H1 (cell line): ENCODE data around the gene TRIM38. TPM values are rescaled to one million over a fixed set of nuclear protein-coding genes. Genes with fewer than 3 reads are reported as not detected.

Source experiments
- CBX5 ChIP-seq: fragments of 300-800, 300-1000 bp; sonication (generic); IDR thresholded peaks from 2 replicates; pipeline ENCODE4 v1.7.1; 2016; ENCODE audit warnings: antibody characterized with exemption, low read length, low read depth
- CHD2 ChIP-seq: IDR thresholded peaks from 2 replicates; pipeline ENCODE4 v1.6.1; 2012; ENCODE audit warnings: low read length, improper control_type of control experiment
- CHD7 ChIP-seq: fragments of 300-600 bp; sonication (generic); IDR thresholded peaks from 2 replicates; pipeline ENCODE4 v1.7.1; 2012; ENCODE audit warnings: low read length, moderate library complexity, mild to moderate bottlenecking, inconsistent platforms; ENCODE audit not compliant: insufficient replicate concordance
- CREB1 ChIP-seq: IDR thresholded peaks from 2 replicates; pipeline ENCODE4 v1.6.1; 2012; ENCODE audit warnings: inconsistent platforms
- CTBP2 ChIP-seq: IDR thresholded peaks from 2 replicates; pipeline ENCODE4 v1.7.0; 2011; ENCODE audit warnings: borderline replicate concordance, mild to moderate bottlenecking, moderate library complexity, mixed read lengths, low read length; ENCODE audit not compliant: insufficient read depth, insufficient read length
- HDAC2 ChIP-seq, 2 experiments: fragments of 300-600 bp in 1 of 2; sonication (generic) in 1 of 2; IDR thresholded peaks; 2 replicates each; pipeline ENCODE4 v1.6.1; 2011 to 2012; ENCODE audit warnings: low read depth in 2 of 2, low read length in 2 of 2, mild to moderate bottlenecking in 2 of 2, moderate library complexity in 2 of 2, borderline replicate concordance in 1 of 2, inconsistent platforms in 1 of 2
- JUN ChIP-seq: IDR thresholded peaks from 2 replicates; pipeline ENCODE4 v1.6.1; 2011; ENCODE audit warnings: low read depth, mild to moderate bottlenecking, improper control_type of control experiment, low read length
- KDM5A ChIP-seq: fragments of 200-600 bp; IDR thresholded peaks from 2 replicates; pipeline ENCODE4 v1.7.1; 2012; ENCODE audit warnings: mild to moderate bottlenecking, low read length, inconsistent platforms, mixed read lengths
- SRF ChIP-seq: IDR thresholded peaks from 2 replicates; pipeline ENCODE4 v1.6.1; 2011; ENCODE audit warnings: mild to moderate bottlenecking, low read depth, low read length, moderate library complexity
- TCF12 ChIP-seq: IDR thresholded peaks from 2 replicates; pipeline ENCODE4 v1.6.1; 2011; ENCODE audit warnings: low read depth, mild to moderate bottlenecking, low read length
- TEAD4 ChIP-seq: IDR thresholded peaks from 2 replicates; pipeline ENCODE4 v1.6.1; 2012; ENCODE audit warnings: low read depth, low read length, inconsistent platforms, mixed read lengths
- YY1 ChIP-seq: IDR thresholded peaks from 2 replicates; pipeline ENCODE4 v1.6.1; 2011; ENCODE audit warnings: low read depth, mild to moderate bottlenecking, low read length
- polyA plus RNA-seq, 7 experiments: library from polyadenylated mRNA; depleted of rRNA in 3 of 7; stranded (reverse) in 5 of 7; unstranded in 2 of 7; fragments of >200 nt in 5 of 7; fragments of 200-250 nt in 2 of 7; gene quantifications; 1 replicate in 5 of 7; 2 replicates in 1 of 7; 4 replicates in 1 of 7; pipeline versions ENCODE4 v1.2.1 to v1.2.3, GENCODE V29; 2011 to 2013; ENCODE audit warnings: missing spikeins in 2 of 7, mixed read lengths in 2 of 7
- total RNA-seq: library from RNA; stranded (reverse); fragmentation: NEBNext Ultra II Directional; extraction: Animal tissue kit (Norgen Biotek cat#: 25700); gene quantifications from 2 replicates; pipeline ENCODE4 v1.2.1, GENCODE V29; 2021

TRIM38 gene
- total and polyA plus RNA-seq, 2 of the 8 experiments (the other 6 are each of a cell fraction or from before 2014, with no cell fraction given), result 0.43 to 0.56 TPM

GRCh38 chr6:26021001-26021349, 58.4 kb downstream of the TRIM38 start (continued):
- no peak for TF ChIP-seq CHD7
- TF ChIP-seq CHD2, result no peak
- no peak for TF ChIP-seq KDM5A
- no peak for TF ChIP-seq TCF12
- TF ChIP-seq YY1, result peak; percentile 82
- TF ChIP-seq HDAC2 (IDR thresholded peaks at IDR 0.05; ENCODE audit: borderline replicate concordance in 1 of 2, low read depth in 2 of 2, low read length in 2 of 2), result no peak
- no peak for TF ChIP-seq SRF
- TF ChIP-seq CTBP2, result no peak
- TF ChIP-seq CBX5, result no peak
- TF ChIP-seq JUN, result 0 out of 2 replicates have a peak, but pooled peaks have one; percentile 1
- TF ChIP-seq TEAD4, result no peak
- TF ChIP-seq CREB1, result 0 out of 2 replicates have a peak, but pooled peaks have one; percentile 4
